ENCODE results near the gene GPATCH8. TPM values are rescaled to one million over a fixed set of nuclear protein-coding genes. Genes with fewer than 3 reads are reported as not detected.

Gene GPATCH8
- total and polyA plus RNA-seq, 2 of the 8 experiments (the other 6 are each of a cell fraction or from before 2014, with no cell fraction given): 20.5 to 58.1 TPM

DNA sequence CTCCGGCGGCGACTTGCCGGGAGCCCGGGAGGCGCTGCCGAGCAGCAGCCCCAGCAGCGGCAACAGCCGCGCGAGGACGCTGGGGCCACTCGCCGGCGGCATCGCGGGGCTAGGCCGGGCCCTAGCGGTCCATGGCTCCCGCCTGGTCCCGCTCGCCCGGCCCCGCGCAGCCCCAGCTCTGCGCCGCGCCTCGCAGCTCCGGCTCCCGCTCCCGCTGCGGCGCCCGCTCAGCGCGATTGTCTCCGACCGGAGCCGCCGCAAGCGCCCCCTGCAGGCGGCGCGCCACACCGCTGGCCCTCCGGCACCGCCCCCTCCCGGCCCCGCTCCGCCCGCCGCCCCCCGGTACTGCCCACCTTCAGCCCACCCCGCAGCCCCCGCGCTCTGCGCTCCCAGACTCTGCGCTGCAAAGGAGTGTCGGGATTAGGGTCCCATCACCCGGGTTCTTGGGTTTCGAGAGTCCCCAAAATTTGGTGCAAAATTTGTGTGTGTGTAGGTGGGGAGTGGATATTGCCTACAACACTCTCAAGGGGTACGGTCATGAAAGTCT, 139.5 kb downstream of the GPATCH8 start, which contains the start of gene FAM171A2 (continued):
- TF ChIP-seq, protein P1, sequence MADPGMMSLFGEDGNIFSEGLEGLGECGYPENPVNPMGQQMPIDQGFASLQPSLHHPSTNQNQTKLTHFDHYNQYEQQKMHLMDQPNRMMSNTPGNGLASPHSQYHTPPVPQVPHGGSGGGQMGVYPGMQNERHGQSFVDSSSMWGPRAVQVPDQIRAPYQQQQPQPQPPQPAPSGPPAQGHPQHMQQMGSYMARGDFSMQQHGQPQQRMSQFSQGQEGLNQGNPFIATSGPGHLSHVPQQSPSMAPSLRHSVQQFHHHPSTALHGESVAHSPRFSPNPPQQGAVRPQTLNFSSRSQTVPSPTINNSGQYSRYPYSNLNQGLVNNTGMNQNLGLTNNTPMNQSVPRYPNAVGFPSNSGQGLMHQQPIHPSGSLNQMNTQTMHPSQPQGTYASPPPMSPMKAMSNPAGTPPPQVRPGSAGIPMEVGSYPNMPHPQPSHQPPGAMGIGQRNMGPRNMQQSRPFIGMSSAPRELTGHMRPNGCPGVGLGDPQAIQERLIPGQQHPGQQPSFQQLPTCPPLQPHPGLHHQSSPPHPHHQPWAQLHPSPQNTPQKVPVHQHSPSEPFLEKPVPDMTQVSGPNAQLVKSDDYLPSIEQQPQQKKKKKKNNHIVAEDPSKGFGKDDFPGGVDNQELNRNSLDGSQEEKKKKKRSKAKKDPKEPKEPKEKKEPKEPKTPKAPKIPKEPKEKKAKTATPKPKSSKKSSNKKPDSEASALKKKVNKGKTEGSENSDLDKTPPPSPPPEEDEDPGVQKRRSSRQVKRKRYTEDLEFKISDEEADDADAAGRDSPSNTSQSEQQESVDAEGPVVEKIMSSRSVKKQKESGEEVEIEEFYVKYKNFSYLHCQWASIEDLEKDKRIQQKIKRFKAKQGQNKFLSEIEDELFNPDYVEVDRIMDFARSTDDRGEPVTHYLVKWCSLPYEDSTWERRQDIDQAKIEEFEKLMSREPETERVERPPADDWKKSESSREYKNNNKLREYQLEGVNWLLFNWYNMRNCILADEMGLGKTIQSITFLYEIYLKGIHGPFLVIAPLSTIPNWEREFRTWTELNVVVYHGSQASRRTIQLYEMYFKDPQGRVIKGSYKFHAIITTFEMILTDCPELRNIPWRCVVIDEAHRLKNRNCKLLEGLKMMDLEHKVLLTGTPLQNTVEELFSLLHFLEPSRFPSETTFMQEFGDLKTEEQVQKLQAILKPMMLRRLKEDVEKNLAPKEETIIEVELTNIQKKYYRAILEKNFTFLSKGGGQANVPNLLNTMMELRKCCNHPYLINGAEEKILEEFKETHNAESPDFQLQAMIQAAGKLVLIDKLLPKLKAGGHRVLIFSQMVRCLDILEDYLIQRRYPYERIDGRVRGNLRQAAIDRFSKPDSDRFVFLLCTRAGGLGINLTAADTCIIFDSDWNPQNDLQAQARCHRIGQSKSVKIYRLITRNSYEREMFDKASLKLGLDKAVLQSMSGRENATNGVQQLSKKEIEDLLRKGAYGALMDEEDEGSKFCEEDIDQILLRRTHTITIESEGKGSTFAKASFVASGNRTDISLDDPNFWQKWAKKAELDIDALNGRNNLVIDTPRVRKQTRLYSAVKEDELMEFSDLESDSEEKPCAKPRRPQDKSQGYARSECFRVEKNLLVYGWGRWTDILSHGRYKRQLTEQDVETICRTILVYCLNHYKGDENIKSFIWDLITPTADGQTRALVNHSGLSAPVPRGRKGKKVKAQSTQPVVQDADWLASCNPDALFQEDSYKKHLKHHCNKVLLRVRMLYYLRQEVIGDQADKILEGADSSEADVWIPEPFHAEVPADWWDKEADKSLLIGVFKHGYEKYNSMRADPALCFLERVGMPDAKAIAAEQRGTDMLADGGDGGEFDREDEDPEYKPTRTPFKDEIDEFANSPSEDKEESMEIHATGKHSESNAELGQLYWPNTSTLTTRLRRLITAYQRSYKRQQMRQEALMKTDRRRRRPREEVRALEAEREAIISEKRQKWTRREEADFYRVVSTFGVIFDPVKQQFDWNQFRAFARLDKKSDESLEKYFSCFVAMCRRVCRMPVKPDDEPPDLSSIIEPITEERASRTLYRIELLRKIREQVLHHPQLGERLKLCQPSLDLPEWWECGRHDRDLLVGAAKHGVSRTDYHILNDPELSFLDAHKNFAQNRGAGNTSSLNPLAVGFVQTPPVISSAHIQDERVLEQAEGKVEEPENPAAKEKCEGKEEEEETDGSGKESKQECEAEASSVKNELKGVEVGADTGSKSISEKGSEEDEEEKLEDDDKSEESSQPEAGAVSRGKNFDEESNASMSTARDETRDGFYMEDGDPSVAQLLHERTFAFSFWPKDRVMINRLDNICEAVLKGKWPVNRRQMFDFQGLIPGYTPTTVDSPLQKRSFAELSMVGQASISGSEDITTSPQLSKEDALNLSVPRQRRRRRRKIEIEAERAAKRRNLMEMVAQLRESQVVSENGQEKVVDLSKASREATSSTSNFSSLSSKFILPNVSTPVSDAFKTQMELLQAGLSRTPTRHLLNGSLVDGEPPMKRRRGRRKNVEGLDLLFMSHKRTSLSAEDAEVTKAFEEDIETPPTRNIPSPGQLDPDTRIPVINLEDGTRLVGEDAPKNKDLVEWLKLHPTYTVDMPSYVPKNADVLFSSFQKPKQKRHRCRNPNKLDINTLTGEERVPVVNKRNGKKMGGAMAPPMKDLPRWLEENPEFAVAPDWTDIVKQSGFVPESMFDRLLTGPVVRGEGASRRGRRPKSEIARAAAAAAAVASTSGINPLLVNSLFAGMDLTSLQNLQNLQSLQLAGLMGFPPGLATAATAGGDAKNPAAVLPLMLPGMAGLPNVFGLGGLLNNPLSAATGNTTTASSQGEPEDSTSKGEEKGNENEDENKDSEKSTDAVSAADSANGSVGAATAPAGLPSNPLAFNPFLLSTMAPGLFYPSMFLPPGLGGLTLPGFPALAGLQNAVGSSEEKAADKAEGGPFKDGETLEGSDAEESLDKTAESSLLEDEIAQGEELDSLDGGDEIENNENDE (IDR thresholded peaks at IDR 0.05; ENCODE audit: insufficient replicate concordance, low read length): no peak

Data from H1 (cell line).